Uterus (tissue), 4 donors: ENCODE data around the gene ATF4. TPM values are rescaled to one million over a fixed set of nuclear protein-coding genes. Genes with fewer than 3 reads are reported as not detected.
A peak's percentile ranks its signal among the peaks of the same experiment; 100 is the strongest.

ENCODE experiments used
- DNase-seq, 2 donors: peaks; one replicate each; pipeline ENCODE4 v3.0.0-alpha.2; 2019 to 2020
- H3K27ac ChIP-seq, 2 donors: fragments of 200-600 bp; sonication (generic); 1 replicate in 1 of 2; 2 replicates in 1 of 2; pipeline ENCODE4 v1.5.1; 2016 to 2018
- H3K27me3 ChIP-seq, 2 donors: fragments of 200-600 bp; sonication (generic); one replicate each; pipeline ENCODE4 v1.5.1; 2018 to 2019; ENCODE audit warnings: control low read depth in 1 of 2
- H3K36me3 ChIP-seq, 2 donors: fragments of 200-600 bp; sonication (generic); one replicate each; pipeline ENCODE4 v1.5.1; 2019; ENCODE audit warnings: control low read depth in 1 of 2
- H3K4me1 ChIP-seq, 2 donors: fragments of 200-600 bp; sonication (generic); one replicate each; pipeline ENCODE4 v1.5.1; 2018 to 2019; ENCODE audit warnings: control low read depth in 1 of 2
- H3K4me3 ChIP-seq, 2 donors: fragments of 200-600 bp; sonication (generic); 1 replicate in 1 of 2; 2 replicates in 1 of 2; pipeline ENCODE4 v1.5.1; 2018 to 2019; ENCODE audit warnings: mild to moderate bottlenecking in 1 of 2
- H3K9me3 ChIP-seq, 2 donors: fragments of 200-600 bp; sonication (generic); one replicate each; pipeline ENCODE4 v1.5.1; 2019; ENCODE audit warnings: control low read depth in 1 of 2
- CTCF ChIP-seq, 4 experiments: fragments of 200-600 bp in 2 of 4; fragments of 450-650 bp in 2 of 4; sonication (generic) in 2 of 4; IDR thresholded peaks; one replicate each; pipeline ENCODE4 v1.5.1; 2016 to 2019; ENCODE audit warnings: antibody characterized with exemption in 4 of 4, mild to moderate bottlenecking in 2 of 4, moderate library complexity in 1 of 4
- POLR2A ChIP-seq, 2 donors: fragments of 450-650 bp; IDR thresholded peaks; one replicate each; pipeline ENCODE4 v1.6.1; 2016; ENCODE audit warnings: antibody characterized with exemption in 2 of 2, mild to moderate bottlenecking in 1 of 2, moderate library complexity in 1 of 2
- intact Hi-C: fragments of 100-400 bp; cut with DNase I; formaldehyde crosslinking; loops from one replicate; pipeline ENCODE4 v1.15.1; 2023; ENCODE audit warnings: low total_unique reads
- total RNA-seq, 4 donors: library from RNA; depleted of rRNA in 3 of 4; stranded (reverse); fragments of >200 nt in 3 of 4; gene quantifications; one replicate each; pipeline versions ENCODE4 v1.1.0 to v1.2.4, GENCODE V29; 2014 to 2023
- donor health status: DM: yes; HTN: yes; CAD: no.

Gene ATF4
- total RNA-seq, 4 donors from 2014 or later = 105 to 351 (median 293) TPM

- intact Hi-C loops = no loop called here
- no peak for TF ChIP-seq POLR2A (IDR thresholded peaks at IDR 0.05)
- no peak for TF ChIP-seq CTCF (IDR thresholded peaks at IDR 0.05)
- no peak for DNase-seq
- H3K4me1 ChIP-seq = peaks cover 11 to 16% of the 10 kb centered on the region in 2 donors
- no peaks in the 10 kb centered on the region for H3K27me3 ChIP-seq
- no peak overlapping the region for H3K4me3 ChIP-seq
- H3K36me3 ChIP-seq = no peaks in the 10 kb centered on the region
- H3K27ac ChIP-seq = peak overlapping the region in 1 of 2 donors; percentile 89
- no peaks in the 10 kb centered on the region for H3K9me3 ChIP-seq
Observed at GRCh38 chr22:39500101-39500500, 20.3 kb upstream of the ATF4 start.

DNA sequence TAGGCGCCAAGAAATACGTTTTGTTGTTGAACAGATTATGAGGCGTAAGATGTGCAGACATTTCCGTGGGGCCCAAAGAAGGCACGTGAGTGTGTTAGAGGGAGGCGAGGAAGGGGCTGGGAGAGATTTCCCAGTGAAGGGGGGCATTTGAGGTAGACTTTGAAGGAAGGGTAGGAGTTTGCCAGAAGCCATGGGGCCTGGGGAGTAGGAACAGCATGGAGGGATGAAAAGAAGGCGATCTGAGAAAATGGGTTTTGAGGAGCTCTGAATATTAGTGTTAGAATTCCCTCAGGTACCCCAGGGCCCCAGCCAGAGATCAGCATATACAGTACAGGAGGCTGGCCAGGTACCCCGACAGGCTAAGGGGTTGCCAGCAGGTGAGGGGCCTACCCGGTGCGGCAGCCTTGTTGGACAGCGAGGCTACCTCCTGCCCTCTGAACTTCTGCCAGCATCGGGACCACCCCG lies 18.7 kb upstream of the ATF4 start:
- Histone ChIP-seq H3K9me3 (no peaks in the 10 kb centered on the region), H3K36me3 (no peaks in the 10 kb centered on the region), H3K27ac (peak overlapping the region; percentile 89 to 90), H3K27me3 (no peaks in the 10 kb centered on the region), H3K4me3 (peak overlapping the region; percentile 87 to 99), H3K4me1 (peaks cover 11 to 16% of the 10 kb centered on the region in 2 donors)
- TF ChIP-seq CTCF (IDR thresholded peaks at IDR 0.05) (no peak), POLR2A (IDR thresholded peaks at IDR 0.05) (no peak)
- intact Hi-C loops = no loop called here
- DNase-seq = no peak

- H3K9me3 ChIP-seq = no peaks in the 10 kb centered on the region
- H3K27me3 ChIP-seq = no peaks in the 10 kb centered on the region
- H3K4me1 ChIP-seq = peaks cover 11 to 16% of the 10 kb centered on the region in 2 donors
- H3K4me3 ChIP-seq = peak within 1 kb of the TSS; percentile 87 to 99
- H3K36me3 ChIP-seq = no peaks in the 10 kb centered on the region
- TF ChIP-seq CTCF (IDR thresholded peaks at IDR 0.05) (peak in 1 of 4 experiments; percentile 5), POLR2A (IDR thresholded peaks at IDR 0.05) (peak in 1 of 2 donors; percentile 69)
- intact Hi-C loops = no loop called here
- peak within 1 kb of the TSS; percentile 89 to 90 for H3K27ac ChIP-seq
- DNase-seq = peak; percentile 97 to 98
Observed at GRCh38 chr22:39502109-39502788, 18.1 kb upstream of the ATF4 start, which contains the start of gene MIEF1. MIEF1 (plus strand) TSS chr22:39502290; CDS start chr22:39511295, 9,005 bp downstream.

DNA sequence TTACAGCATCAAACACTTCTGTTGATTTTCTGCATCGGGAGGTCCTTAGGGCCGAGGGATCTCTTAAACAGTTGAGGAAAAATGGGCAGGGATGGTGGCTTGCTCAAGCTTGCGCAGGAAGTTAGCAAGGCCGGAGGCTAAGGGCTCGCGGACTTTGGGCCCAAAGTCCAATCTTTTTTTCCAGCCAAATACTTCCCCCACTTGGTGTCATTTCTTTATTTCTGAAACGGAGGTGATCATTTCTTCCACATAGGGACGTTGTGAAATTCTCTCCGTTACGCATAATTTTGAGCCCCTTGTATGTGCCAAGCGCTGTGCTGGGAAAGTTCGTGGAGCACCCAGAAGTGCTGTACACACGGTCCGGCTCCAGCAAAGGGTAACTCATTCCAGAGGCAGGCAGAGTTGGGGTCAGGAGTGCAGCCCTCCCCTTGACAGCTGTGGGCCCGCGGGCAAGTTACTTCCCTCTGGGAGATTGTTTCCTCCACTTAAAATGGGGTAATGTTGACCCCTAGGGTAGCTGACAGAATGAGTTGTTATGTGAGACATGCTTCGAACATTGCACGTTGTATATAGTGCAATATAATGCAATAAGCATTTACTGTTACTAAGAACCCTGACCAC lies 17.5 kb upstream of the ATF4 start:
- no peak for DNase-seq
- TF ChIP-seq CTCF (IDR thresholded peaks at IDR 0.05) (no peak), POLR2A (IDR thresholded peaks at IDR 0.05) (no peak)
- Histone ChIP-seq H3K27ac (peak overlapping the region; percentile 89 to 90), H3K27me3 (no peaks in the 10 kb centered on the region), H3K4me1 (peaks cover 11 to 16% of the 10 kb centered on the region in 2 donors), H3K9me3 (no peaks in the 10 kb centered on the region), H3K36me3 (no peaks in the 10 kb centered on the region), H3K4me3 (peak overlapping the region; percentile 87 to 99)
- intact Hi-C loops = no loop called here

GRCh38 chr22:39503630-39504029 lies 16.7 kb upstream of the ATF4 start:
- intact Hi-C loops = no loop called here
- Histone ChIP-seq H3K9me3 (no peaks in the 10 kb centered on the region), H3K27me3 (no peaks in the 10 kb centered on the region), H3K36me3 (no peaks in the 10 kb centered on the region), H3K27ac (no peak overlapping the region), H3K4me1 (peaks cover 11 to 16% of the 10 kb centered on the region in 2 donors), H3K4me3 (peak overlapping the region in 1 of 2 donors; percentile 99)
- no peak for DNase-seq
- TF ChIP-seq POLR2A (IDR thresholded peaks at IDR 0.05) (no peak), CTCF (IDR thresholded peaks at IDR 0.05) (no peak)
